Measurements from ENCODE around the gene VDAC1. TPM values are rescaled to one million over a fixed set of nuclear protein-coding genes. Genes with fewer than 3 reads are reported as not detected.

VDAC1 gene
- total RNA-seq, 4 donors from 2014 or later, result 84.4 to 121 (median 112) TPM

GRCh38 chr5:134000091-134000511, 4.7 kb downstream of the VDAC1 start:
- TF ChIP-seq, protein P1, sequence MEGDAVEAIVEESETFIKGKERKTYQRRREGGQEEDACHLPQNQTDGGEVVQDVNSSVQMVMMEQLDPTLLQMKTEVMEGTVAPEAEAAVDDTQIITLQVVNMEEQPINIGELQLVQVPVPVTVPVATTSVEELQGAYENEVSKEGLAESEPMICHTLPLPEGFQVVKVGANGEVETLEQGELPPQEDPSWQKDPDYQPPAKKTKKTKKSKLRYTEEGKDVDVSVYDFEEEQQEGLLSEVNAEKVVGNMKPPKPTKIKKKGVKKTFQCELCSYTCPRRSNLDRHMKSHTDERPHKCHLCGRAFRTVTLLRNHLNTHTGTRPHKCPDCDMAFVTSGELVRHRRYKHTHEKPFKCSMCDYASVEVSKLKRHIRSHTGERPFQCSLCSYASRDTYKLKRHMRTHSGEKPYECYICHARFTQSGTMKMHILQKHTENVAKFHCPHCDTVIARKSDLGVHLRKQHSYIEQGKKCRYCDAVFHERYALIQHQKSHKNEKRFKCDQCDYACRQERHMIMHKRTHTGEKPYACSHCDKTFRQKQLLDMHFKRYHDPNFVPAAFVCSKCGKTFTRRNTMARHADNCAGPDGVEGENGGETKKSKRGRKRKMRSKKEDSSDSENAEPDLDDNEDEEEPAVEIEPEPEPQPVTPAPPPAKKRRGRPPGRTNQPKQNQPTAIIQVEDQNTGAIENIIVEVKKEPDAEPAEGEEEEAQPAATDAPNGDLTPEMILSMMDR (IDR thresholded peaks at IDR 0.05; ENCODE audit: low read depth), result no peak

DNA sequence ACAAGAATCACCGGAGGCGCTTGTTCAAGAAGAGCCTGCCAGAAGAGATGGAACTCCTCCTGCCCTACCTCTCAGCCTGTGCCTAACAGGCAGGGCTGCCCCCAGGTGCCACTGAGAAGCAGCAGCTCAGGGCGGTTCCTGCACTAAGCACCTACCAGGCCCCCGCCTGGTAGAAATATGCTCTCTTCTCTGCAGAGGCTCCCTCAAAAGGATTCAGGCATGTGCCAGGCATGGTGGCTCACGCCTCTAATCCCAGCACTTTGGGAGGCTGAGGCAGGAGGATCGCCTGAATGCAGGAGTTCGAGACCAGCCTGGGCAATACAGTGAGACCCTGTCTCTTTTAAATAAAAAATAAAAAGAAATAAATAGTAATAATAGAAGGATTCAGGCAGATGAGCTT, 6.0 kb downstream of the VDAC1 start:
- TF ChIP-seq, protein P1 (IDR thresholded peaks at IDR 0.05; ENCODE audit: low read depth), result no peak

- TF ChIP-seq, protein P1 (IDR thresholded peaks at IDR 0.05; ENCODE audit: low read depth), result no peak
These were observed 6.7 kb downstream of the VDAC1 start for GRCh38 chr5:133998042-133998441.

DNA sequence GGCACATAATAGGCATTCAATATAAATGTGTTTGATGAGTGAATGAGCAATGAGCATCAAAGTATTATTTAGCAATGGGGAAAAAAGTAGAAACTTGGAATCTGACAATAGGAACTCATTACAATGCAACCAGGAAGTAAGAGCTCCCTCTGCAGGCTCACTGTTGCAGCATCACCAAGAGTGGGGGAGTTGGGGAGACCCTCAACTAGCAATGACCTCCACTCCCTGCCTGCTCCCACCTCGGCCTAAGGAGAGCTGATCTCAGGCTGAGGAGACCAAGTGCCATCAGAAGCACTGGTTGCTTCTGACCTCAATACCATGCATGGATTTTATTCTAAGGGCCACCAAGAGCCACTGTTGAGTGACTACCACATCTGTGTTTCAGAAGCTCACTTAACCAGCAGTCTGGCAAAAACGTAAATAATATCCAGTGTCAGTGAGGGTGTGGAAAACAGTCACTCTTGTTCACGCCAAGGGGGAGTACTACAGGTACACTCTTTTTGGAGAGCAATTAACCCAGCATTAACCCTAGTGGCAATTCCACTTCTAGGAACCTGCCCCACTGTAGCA, 8.0 kb downstream of the VDAC1 start:
- TF ChIP-seq, protein P1 (IDR thresholded peaks at IDR 0.05; ENCODE audit: low read depth), result no peak

GRCh38 chr5:133995883-133996563, 8.8 kb downstream of the VDAC1 start:
- TF ChIP-seq, protein P1 (IDR thresholded peaks at IDR 0.05; ENCODE audit: low read depth), result no peak

DNA sequence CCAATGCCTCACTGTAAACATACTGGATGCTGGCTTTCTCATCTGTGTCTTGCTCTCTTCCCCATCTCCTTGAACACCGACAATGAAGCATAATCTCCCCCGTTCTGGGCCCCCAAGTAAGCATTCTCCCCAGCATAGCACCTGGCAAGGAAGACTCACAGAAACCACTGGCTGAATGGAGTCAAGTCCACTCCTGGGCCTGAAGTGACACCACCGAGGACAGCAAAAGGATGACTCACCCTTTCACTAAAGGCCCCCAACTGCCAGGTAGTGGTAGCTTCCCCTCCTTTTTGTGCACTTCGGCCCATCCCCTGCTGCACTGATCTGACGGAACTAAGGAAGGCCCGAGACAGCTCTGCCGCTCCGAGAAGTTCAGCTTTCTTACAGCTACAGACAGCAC, 9.4 kb downstream of the VDAC1 start:
- TF ChIP-seq, protein P1 (IDR thresholded peaks at IDR 0.05; ENCODE audit: low read depth), result no peak

- TF ChIP-seq, protein P1 (IDR thresholded peaks at IDR 0.05; ENCODE audit: low read depth), result no peak
These were observed 9.8 kb downstream of the VDAC1 start for GRCh38 chr5:133994990-133995333.
